Karpas-422 (cell line): ENCODE measurements around the gene UBE2Q1. TPM values are rescaled to one million over a fixed set of nuclear protein-coding genes. Genes with fewer than 3 reads are reported as not detected.
A peak's percentile ranks its signal among the peaks of the same experiment; 100 is the strongest.
"Not testable (repeated sequence)": the region's sequence is repeated elsewhere in the genome, so short reads cannot be mapped to it uniquely, and the experiment has no call there.

ENCODE experiments used
- DNase-seq: peaks from one replicate; pipeline ENCODE4 v3.0.0-alpha.2; 2015
- H2AFZ ChIP-seq: fragments of 200-600 bp; sonication (generic); 2 replicates; pipeline ENCODE4 v1.6.1; 2014; ENCODE audit warnings: antibody characterized with exemption, low read length, mixed read lengths
- H3K27ac ChIP-seq: fragments of 200-600 bp; sonication (generic); 2 replicates; pipeline ENCODE4 v1.5.1; 2014; ENCODE audit warnings: mild to moderate bottlenecking, low read length, moderate library complexity
- H3K27me3 ChIP-seq: fragments of 200-600 bp; sonication (generic); 2 replicates; pipeline ENCODE4 v1.6.1; 2014; ENCODE audit warnings: low read length, mixed read lengths
- H3K36me3 ChIP-seq: fragments of 200-600 bp; sonication (generic); 2 replicates; pipeline ENCODE4 v1.6.1; 2014; ENCODE audit warnings: low read length, mixed read lengths; ENCODE audit not compliant: insufficient read depth
- H3K4me1 ChIP-seq: fragments of 200-600 bp; sonication (generic); 2 replicates; pipeline ENCODE4 v1.6.1; 2014; ENCODE audit warnings: mild to moderate bottlenecking, low read length, mixed read lengths
- H3K4me2 ChIP-seq: fragments of 200-600 bp; sonication (generic); 2 replicates; pipeline ENCODE4 v1.6.1; 2014; ENCODE audit warnings: low read length, low read depth, mild to moderate bottlenecking; ENCODE audit not compliant: poor library complexity, severe bottlenecking
- H3K4me3 ChIP-seq: fragments of 200-600 bp; sonication (generic); 2 replicates; pipeline ENCODE4 v1.5.1; 2014; ENCODE audit warnings: mild to moderate bottlenecking, antibody characterized with exemption, low read length, mixed read lengths
- H3K79me2 ChIP-seq: fragments of 200-600 bp; sonication (generic); 2 replicates; pipeline ENCODE4 v1.6.1; 2014; ENCODE audit warnings: mild to moderate bottlenecking, low read length, mixed read lengths
- H3K9ac ChIP-seq: fragments of 200-600 bp; sonication (generic); 2 replicates; pipeline ENCODE4 v1.6.0; 2014; ENCODE audit warnings: low read length
- H3K9me2 ChIP-seq: fragments of 200-600 bp; sonication (generic), shearing (Covaris generic); replicated peaks from 2 replicates; pipeline ENCODE4 v1.6.0; 2014; ENCODE audit warnings: mild to moderate bottlenecking, low read length, moderate library complexity; ENCODE audit not compliant: insufficient read depth
- H3K9me3 ChIP-seq: fragments of 300-700, 200-600 bp; sonication (generic); 2 replicates; pipeline ENCODE4 v1.6.1; 2014; ENCODE audit warnings: low read length, mixed read lengths
- H4K20me1 ChIP-seq: fragments of 200-600 bp; sonication (generic); 2 replicates; pipeline ENCODE4 v1.6.1; 2014; ENCODE audit warnings: mild to moderate bottlenecking, antibody characterized with exemption, low read length, low read depth; ENCODE audit not compliant: insufficient read depth
- total RNA-seq: library from RNA; depleted of rRNA; stranded (reverse); fragments of >200 nt; shearing (Covaris generic); gene quantifications from 2 replicates; pipeline ENCODE4 v1.2.3, GENCODE V29; 2014; ENCODE audit warnings: low replicate concordance

Gene UBE2Q1
- total RNA-seq, 1 experiment from 2014 or later: 41.2 TPM

DNA sequence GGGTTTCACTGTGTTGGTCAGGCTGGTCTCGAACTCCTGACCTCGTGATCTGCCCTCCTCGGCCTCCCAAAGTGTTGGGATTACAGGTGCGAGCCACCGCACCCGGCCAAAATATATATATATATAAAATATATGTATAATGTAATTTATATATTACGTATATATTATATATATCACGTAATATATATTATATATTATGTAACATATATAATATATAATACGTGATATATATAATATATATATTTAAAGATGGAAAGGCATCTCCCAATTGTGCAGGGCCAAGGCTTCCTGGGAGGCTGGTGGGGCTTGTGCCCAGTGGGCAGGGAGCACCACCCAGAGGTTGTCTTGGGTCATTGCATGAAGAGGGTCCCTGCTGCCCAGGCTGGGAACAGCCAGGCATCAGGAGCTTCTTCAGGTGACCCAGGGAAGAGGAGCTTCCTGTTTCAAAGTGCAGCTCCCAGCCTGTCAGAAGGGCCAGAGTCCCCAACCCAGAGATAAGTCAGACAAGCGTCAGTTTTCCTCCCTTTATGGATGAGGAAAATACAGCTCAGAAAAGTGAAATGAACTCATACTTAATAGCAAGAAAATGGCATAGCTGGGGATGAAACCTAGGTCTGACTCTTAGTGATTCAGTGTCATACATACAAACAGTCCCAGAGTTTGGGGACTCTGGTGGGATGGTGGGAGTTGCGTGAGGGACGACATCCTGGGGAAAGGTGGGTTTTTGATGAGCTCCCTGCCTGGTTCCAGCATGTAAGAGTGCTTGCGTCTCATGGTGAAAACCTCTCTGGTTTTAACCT lies 12.0 kb downstream of the UBE2Q1 start:
- peak; percentile 84 for DNase-seq
- Histone ChIP-seq H3K9me2 (no peaks in the 10 kb centered on the region), H3K4me3 (no peak overlapping the region), H3K36me3 (peaks cover 18% of the 10 kb centered on the region), H4K20me1 (peaks cover 12% of the 10 kb centered on the region; the same call in 1 of the 2 replicates), H3K4me2 (no peak overlapping the region), H3K9ac (no peak overlapping the region), H3K27me3 (no peaks in the 10 kb centered on the region), H3K79me2 (no peaks in the 10 kb centered on the region), H3K27ac (no peak overlapping the region), H3K9me3 (no peaks in the 10 kb centered on the region), H3K4me1 (0 out of 2 replicates have a peak, but pooled peaks cover 3% of the 10 kb centered on the region), H2AFZ (no peak overlapping the region)

- Histone ChIP-seq H4K20me1 (no peaks in the 10 kb centered on the region), H3K27me3 (no peaks in the 10 kb centered on the region), H3K9me3 (no peaks in the 10 kb centered on the region), H3K79me2 (no peaks in the 10 kb centered on the region), H3K4me3 (no peak overlapping the region), H3K36me3 (no peaks in the 10 kb centered on the region), H3K9ac (no peak overlapping the region), H3K27ac (no peak overlapping the region), H2AFZ (no peak overlapping the region), H3K9me2 (no peaks in the 10 kb centered on the region), H3K4me1 (no peaks in the 10 kb centered on the region), H3K4me2 (no peak overlapping the region)
- no peak for DNase-seq
Measured at GRCh38 chr1:154541231-154541630, 17.2 kb downstream of the UBE2Q1 start.

DNA sequence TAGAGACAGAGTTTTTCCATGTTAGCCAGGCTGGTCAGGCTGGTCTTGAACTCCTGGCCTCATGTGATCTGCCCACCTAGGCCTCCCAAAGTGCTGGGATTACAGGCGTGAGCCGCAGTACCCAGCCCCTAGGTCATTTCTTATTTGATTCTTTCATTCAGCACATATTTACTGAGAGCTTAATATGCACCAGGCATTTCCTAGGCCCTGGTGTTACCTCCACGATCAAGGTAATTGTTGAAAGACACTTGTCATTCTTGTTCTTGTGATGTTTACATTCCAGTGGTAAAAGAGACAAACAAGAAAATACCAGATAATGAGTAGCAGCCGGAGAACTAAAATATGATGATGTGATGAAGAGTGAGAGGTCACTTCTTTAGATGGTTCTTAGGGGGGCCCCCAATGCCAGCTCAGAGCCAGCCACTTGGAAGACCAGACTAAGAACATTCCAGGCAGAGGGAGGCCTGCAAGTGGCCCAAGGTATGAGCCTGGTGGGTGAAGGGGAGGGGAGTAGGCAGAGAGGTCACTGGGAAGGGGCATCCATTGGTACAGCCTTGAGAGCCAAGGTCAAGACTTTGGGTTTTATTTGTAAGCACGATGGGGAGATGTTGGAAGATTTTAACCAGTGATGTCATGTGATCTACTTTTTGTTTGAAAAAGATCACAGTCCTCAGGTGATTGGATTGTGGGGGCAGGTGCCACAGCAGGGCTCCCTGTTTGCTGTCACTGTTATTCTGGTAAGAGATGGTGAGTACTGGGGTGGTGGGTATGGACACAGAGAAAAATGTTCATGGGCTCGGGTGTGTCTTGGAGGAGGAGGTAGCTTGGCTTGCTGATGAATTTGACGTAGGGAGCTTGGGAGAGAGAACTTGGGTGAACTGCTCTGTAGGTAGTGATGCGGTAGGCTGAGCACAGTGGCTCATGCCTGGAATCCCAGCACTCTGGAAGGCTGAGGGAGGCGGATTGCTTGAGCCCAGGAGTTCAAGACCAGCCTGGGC lies 18.7 kb downstream of the UBE2Q1 start:
- no peaks in the 10 kb centered on the region for H3K36me3 ChIP-seq
- H3K9me3 ChIP-seq: no peaks in the 10 kb centered on the region
- no peak overlapping the region for H3K4me2 ChIP-seq
- no peaks in the 10 kb centered on the region for H3K79me2 ChIP-seq
- H3K27me3 ChIP-seq: no peaks in the 10 kb centered on the region
- H3K27ac ChIP-seq: no peak overlapping the region
- DNase-seq: no peak
- H3K4me3 ChIP-seq: no peak overlapping the region
- no peak overlapping the region for H3K9ac ChIP-seq
- H3K4me1 ChIP-seq: no peaks in the 10 kb centered on the region
- no peaks in the 10 kb centered on the region for H4K20me1 ChIP-seq
- H2AFZ ChIP-seq: no peak overlapping the region
- H3K9me2 ChIP-seq: no peaks in the 10 kb centered on the region

DNA sequence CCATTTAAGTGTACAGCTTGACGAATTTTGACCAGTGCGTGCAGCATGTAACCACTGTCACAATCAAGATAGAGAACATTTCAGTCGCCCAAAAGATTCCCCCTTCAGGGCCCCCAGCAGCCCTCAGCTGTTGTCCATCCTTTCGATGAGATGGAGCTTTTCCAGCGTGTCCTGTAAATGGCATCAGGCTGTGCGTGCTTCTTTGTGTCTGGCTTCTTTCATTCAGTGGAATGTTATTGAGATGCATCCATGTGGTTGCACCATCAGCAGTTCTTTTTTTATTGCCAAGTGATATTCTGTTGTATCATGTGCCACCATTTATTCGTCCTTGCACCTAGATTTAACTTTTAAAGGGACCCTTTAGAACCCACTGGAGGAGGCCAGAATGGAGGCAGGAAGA lies 21.9 kb downstream of the UBE2Q1 start:
- no peaks in the 10 kb centered on the region for H4K20me1 ChIP-seq
- H3K4me2 ChIP-seq: no peak overlapping the region
- no peak overlapping the region for H2AFZ ChIP-seq
- no peaks in the 10 kb centered on the region for H3K27me3 ChIP-seq
- H3K79me2 ChIP-seq: no peaks in the 10 kb centered on the region
- H3K9me3 ChIP-seq: no peaks in the 10 kb centered on the region
- DNase-seq: no peak
- no peak overlapping the region for H3K9ac ChIP-seq
- H3K9me2 ChIP-seq: no peaks in the 10 kb centered on the region
- H3K27ac ChIP-seq: no peak overlapping the region
- no peaks in the 10 kb centered on the region for H3K36me3 ChIP-seq
- H3K4me3 ChIP-seq: no peak overlapping the region
- H3K4me1 ChIP-seq: no peaks in the 10 kb centered on the region

DNA sequence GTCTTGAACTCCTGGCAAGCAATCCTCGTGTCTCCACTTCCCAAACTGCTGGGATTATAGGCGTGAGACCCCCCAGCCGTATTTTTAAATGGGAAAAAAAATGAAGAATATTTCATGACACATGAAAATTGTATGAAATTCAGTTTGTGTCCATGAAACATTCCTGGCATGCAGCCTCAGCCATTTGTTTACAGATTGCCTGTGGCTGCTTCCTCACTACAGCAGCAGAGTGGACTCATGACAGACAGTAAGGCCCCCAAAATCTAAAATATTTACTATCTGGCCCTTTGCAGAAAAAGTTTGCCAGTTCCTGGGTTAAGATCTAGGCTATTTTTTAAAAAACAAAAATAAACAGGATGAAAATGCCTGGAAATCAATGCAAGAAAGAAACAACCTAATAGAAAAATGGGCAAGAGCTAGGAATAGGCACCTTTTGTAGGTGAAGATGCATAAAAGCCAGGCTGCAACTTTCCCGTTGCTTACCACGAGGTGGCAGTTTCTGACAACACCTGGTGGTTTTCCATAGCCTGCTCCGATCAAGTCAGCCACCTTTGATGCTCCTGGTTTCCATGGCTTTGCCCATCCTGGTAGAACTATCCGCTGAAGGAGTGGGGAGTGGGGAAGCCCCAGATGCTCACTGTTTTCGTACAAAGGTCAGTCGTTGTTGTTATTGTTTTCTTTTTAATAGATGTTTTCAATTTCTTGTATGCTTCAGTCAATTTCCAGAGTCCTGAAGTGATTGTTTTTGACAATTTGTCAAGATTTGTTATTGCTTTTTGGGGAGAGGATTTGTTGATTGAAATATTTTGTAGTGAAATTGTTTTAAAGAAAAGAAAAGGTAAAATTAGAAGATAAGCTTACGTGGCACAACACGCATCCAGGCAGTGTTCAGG lies 24.3 kb downstream of the UBE2Q1 start:
- Histone ChIP-seq H2AFZ (no peak overlapping the region), H3K27ac (no peak overlapping the region), H3K9me2 (no peaks in the 10 kb centered on the region), H3K9me3 (no peaks in the 10 kb centered on the region), H3K27me3 (no peaks in the 10 kb centered on the region), H3K4me1 (no peaks in the 10 kb centered on the region), H3K79me2 (no peaks in the 10 kb centered on the region), H3K9ac (no peak overlapping the region), H3K4me3 (no peak overlapping the region), H3K36me3 (no peaks in the 10 kb centered on the region), H3K4me2 (no peak overlapping the region), H4K20me1 (no peaks in the 10 kb centered on the region)
- peak; percentile 73 for DNase-seq

DNA sequence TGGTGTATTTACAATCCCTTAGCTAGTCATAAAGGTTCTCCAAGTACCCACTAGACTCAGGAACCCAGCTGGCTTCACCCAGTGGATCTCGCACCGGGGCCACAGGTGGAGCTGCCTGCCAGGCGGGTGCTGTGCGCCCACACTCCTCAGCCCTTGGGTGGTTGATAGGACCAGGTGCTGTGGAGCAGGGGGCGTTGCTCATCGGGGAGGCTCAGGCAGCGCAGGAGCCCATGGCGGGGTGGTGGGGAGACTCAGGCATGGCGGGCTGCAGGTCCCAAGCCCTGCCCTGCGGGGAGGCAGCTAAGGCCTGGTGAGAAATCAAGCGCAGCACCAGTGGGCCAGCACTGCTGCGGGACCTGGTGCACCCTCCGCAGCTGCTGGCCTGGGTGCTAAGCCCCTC lies 26.5 kb downstream of the UBE2Q1 start:
- H3K4me2 ChIP-seq, H3K4me1 ChIP-seq, H4K20me1 ChIP-seq, DNase-seq, H3K9me2 ChIP-seq, H3K4me3 ChIP-seq, H3K9me3 ChIP-seq, H3K79me2 ChIP-seq, H3K36me3 ChIP-seq, H3K9ac ChIP-seq, H2AFZ ChIP-seq, H3K27me3 ChIP-seq, H3K27ac ChIP-seq: not testable (repeated sequence)

- DNase-seq: no peak
- Histone ChIP-seq H3K79me2 (no peaks in the 10 kb centered on the region), H3K4me3 (no peak overlapping the region), H3K4me1 (no peaks in the 10 kb centered on the region), H3K9me2 (no peaks in the 10 kb centered on the region), H4K20me1 (no peaks in the 10 kb centered on the region), H2AFZ (no peak overlapping the region), H3K27ac (no peak overlapping the region), H3K4me2 (no peak overlapping the region), H3K9me3 (no peaks in the 10 kb centered on the region), H3K9ac (no peak overlapping the region), H3K36me3 (no peaks in the 10 kb centered on the region), H3K27me3 (no peaks in the 10 kb centered on the region)
Measured at GRCh38 chr1:154529308-154529707, 29.2 kb downstream of the UBE2Q1 start.
